Mesothelial cell of epicardium (in vitro differentiated cells): ENCODE measurements around the gene FOXN3. TPM values are rescaled to one million over a fixed set of nuclear protein-coding genes. Genes with fewer than 3 reads are reported as not detected.
A peak's percentile ranks its signal among the peaks of the same experiment; 100 is the strongest.

Experiments used
- DNase-seq, 2 experiments: peaks; one replicate each; pipeline ENCODE4 v3.0.0; 2021; ENCODE audit warnings: low spot score in 2 of 2; ENCODE audit not compliant: unreplicated experiment in 2 of 2
- H3K27ac Mint-ChIP-seq: 2 replicates; pipeline ENCODE4 v1.8.0; 2021; ENCODE audit warnings: mixed read lengths
- H3K27me3 Mint-ChIP-seq: 2 replicates; pipeline ENCODE4 v1.8.0; 2021; ENCODE audit warnings: low read depth, mixed read lengths
- H3K36me3 Mint-ChIP-seq: 2 replicates; pipeline ENCODE4 v1.8.0; 2021; ENCODE audit warnings: mixed read lengths
- H3K4me1 Mint-ChIP-seq: 2 replicates; pipeline ENCODE4 v1.8.0; 2021; ENCODE audit warnings: mixed read lengths
- H3K4me3 Mint-ChIP-seq: 2 replicates; pipeline ENCODE4 v1.8.0; 2021; ENCODE audit warnings: mild to moderate bottlenecking, moderate library complexity, mixed read lengths
- H3K9me3 Mint-ChIP-seq: 2 replicates; pipeline ENCODE4 v1.8.0; 2021; ENCODE audit warnings: mixed read lengths
- total RNA-seq: library from RNA; stranded (reverse); gene quantifications from 3 replicates; pipeline ENCODE4 v1.2.1, GENCODE V29; 2021
- TF ChIP-seq, protein P1 (sequence below): fragments of 200-600 bp; sonication (generic); IDR thresholded peaks from one replicate; pipeline ENCODE4 v1.5.0; 2021; ENCODE audit warnings: antibody characterized with exemption; ENCODE audit not compliant: unreplicated experiment

FOXN3 gene
- total RNA-seq, 1 donor from 2014 or later, result 124 TPM

DNA sequence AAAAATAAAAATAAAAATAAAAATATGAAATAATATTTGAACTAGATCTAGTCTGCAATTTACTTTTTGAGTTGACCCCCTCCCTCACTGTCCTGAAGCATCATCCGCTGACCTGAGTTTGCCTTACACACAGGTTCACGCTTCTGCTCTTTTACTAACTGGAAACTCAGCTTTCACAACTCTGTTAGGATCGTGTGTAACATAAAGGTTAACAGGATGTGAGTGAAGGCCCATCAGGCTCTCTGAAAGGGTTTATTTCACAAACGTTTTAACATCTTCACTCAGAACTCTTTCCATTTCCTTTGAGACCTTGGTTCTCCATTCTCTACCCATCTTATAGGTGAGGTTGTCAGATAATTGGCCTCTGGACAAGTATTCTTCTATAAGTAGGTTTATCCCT, 191.4 kb downstream of the FOXN3 start:
- Mint-ChIP-seq H3K4me1 (peaks cover 25% of the 10 kb centered on the region), H3K9me3 (no peaks in the 10 kb centered on the region), H3K27ac (no peak overlapping the region), H3K36me3 (peaks cover 2% of the 10 kb centered on the region), H3K27me3 (no peaks in the 10 kb centered on the region), H3K4me3 (no peak overlapping the region)
- no peak for DNase-seq
- TF ChIP-seq, protein P1, sequence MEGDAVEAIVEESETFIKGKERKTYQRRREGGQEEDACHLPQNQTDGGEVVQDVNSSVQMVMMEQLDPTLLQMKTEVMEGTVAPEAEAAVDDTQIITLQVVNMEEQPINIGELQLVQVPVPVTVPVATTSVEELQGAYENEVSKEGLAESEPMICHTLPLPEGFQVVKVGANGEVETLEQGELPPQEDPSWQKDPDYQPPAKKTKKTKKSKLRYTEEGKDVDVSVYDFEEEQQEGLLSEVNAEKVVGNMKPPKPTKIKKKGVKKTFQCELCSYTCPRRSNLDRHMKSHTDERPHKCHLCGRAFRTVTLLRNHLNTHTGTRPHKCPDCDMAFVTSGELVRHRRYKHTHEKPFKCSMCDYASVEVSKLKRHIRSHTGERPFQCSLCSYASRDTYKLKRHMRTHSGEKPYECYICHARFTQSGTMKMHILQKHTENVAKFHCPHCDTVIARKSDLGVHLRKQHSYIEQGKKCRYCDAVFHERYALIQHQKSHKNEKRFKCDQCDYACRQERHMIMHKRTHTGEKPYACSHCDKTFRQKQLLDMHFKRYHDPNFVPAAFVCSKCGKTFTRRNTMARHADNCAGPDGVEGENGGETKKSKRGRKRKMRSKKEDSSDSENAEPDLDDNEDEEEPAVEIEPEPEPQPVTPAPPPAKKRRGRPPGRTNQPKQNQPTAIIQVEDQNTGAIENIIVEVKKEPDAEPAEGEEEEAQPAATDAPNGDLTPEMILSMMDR, result no peak

- Mint-ChIP-seq H3K9me3 (no peaks in the 10 kb centered on the region), H3K36me3 (peaks cover 6% of the 10 kb centered on the region), H3K4me1 (peaks cover 35% of the 10 kb centered on the region), H3K27me3 (no peaks in the 10 kb centered on the region), H3K27ac (peak overlapping the region; percentile 64), H3K4me3 (no peak overlapping the region)
- no peak for DNase-seq
- TF ChIP-seq, protein P1, result no peak
These were observed 195.8 kb downstream of the FOXN3 start for GRCh38 chr14:89221109-89221810.

DNA sequence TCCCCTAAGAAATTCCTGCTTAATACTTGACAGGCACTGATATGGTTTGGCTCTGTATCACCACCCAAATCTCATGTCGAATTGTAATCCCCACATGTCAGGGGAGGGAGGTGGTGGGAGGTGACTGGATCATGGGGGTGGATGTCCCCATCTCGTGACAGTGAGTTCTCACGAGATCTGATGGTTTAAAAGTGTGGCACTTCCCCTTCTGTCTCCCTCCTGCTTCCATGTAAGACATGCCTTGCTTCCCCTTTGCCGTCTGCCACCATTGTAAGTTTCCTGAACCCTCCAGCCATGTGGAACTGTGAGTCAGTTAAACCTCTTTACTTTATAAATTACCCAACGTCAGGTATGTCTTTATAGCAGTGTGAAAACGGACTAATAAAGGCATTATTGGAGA, 198.0 kb downstream of the FOXN3 start:
- TF ChIP-seq, protein P1, result no peak
- H3K4me1 Mint-ChIP-seq, result peaks cover 51% of the 10 kb centered on the region
- H3K27ac Mint-ChIP-seq, result no peak overlapping the region
- no peak for DNase-seq
- peaks cover 4% of the 10 kb centered on the region for H3K36me3 Mint-ChIP-seq
- H3K27me3 Mint-ChIP-seq, result no peaks in the 10 kb centered on the region
- no peaks in the 10 kb centered on the region for H3K9me3 Mint-ChIP-seq
- H3K4me3 Mint-ChIP-seq, result no peak overlapping the region

GRCh38 chr14:89217891-89218290, 199.1 kb downstream of the FOXN3 start:
- TF ChIP-seq, protein P1, result no peak
- H3K27ac Mint-ChIP-seq, result no peak overlapping the region
- H3K4me1 Mint-ChIP-seq, result peaks cover 58% of the 10 kb centered on the region

DNA sequence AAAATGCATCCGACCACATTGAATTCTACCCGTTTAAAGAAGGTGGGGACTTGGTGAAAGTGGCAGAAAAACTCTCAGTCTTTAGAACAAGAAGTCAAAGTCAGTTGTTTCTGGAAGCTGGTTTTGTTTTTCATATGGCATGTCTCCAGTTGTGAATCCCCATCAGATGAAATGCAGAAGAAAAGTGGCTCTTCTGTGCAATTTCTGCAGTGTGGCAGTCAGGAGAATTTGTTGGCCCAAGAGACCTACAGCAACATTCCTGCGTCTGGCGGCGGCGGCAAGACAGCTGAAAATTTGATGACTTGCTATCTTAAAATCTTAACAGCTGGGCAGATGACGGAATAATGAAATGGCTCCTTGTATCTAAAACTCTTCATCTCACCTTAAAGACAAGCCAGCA, 201.5 kb downstream of the FOXN3 start:
- no peak for DNase-seq
- Mint-ChIP-seq H3K4me3 (no peak overlapping the region), H3K4me1 (peaks cover 52% of the 10 kb centered on the region), H3K27me3 (no peaks in the 10 kb centered on the region), H3K9me3 (no peaks in the 10 kb centered on the region), H3K36me3 (peaks cover 4% of the 10 kb centered on the region), H3K27ac (peak overlapping the region; percentile 69)
- TF ChIP-seq, protein P1, result no peak

More at GRCh38 chr14:89217891-89218290, 199.1 kb downstream of the FOXN3 start:
- DNase-seq, result no peak
- Mint-ChIP-seq H3K9me3 (no peaks in the 10 kb centered on the region), H3K27me3 (no peaks in the 10 kb centered on the region), H3K4me3 (no peak overlapping the region), H3K36me3 (peaks cover 4% of the 10 kb centered on the region)

- H3K4me1 Mint-ChIP-seq, result peaks cover 52% of the 10 kb centered on the region
- peaks cover 6% of the 10 kb centered on the region for H3K36me3 Mint-ChIP-seq
- H3K4me3 Mint-ChIP-seq, result no peak overlapping the region
- TF ChIP-seq, protein P1, result no peak
- no peaks in the 10 kb centered on the region for H3K27me3 Mint-ChIP-seq
- no peak for DNase-seq
- no peaks in the 10 kb centered on the region for H3K9me3 Mint-ChIP-seq
- H3K27ac Mint-ChIP-seq, result peak overlapping the region; percentile 69
These were observed 201.9 kb downstream of the FOXN3 start for GRCh38 chr14:89215114-89215513.
